SK-N-MC (cell line): Measurements from ENCODE around the gene SOX5.

Experiments used
- EZH2 ChIP-seq: fragments of 200-600 bp; sonication (generic); IDR thresholded peaks from one replicate; pipeline ENCODE4 v1.6.1; 2017; ENCODE audit warnings: antibody characterized with exemption
- POLR2AphosphoS5 ChIP-seq: IDR thresholded peaks from 2 replicates; pipeline ENCODE4 v1.6.1; 2012; ENCODE audit warnings: mild to moderate bottlenecking, low read depth, low read length, borderline replicate concordance

- TF ChIP-seq POLR2AphosphoS5 (no peak), EZH2 (no peak)
These were observed 37.9 kb downstream of the SOX5 start for GRCh38 chr12:23911574-23911973.
